T-helper 17 cell (primary cell): Measurements from ENCODE around the gene ADAMTS12. TPM values are rescaled to one million over a fixed set of nuclear protein-coding genes. Genes with fewer than 3 reads are reported as not detected.
A peak's percentile ranks its signal among the peaks of the same experiment; 100 is the strongest.
"Not testable (repeated sequence)": the region's sequence is repeated elsewhere in the genome, so short reads cannot be mapped to it uniquely, and the experiment has no call there.

Source experiments
- ATAC-seq: fragments of 150-1000 bp; cut with Tn5 transposase; 2 replicates; pipeline ENCODE4 v1.10.0; 2021; ENCODE audit warnings: mild to moderate bottlenecking, moderate library complexity
- DNase-seq, 3 donors: peaks; one replicate each; pipeline versions ENCODE4 v3.0.0 to v3.0.0-alpha.2; 2020 to 2021
- H3K9me3 ChIP-seq: one replicate; pipeline ENCODE4 v1.7.0; 2013; ENCODE audit warnings: low read length, mild to moderate bottlenecking; ENCODE audit not compliant: control insufficient read depth, poor library complexity, severe bottlenecking
- H3K27ac Mint-ChIP-seq: one replicate; pipeline ENCODE4 v1.8.0; 2022; ENCODE audit warnings: mild to moderate bottlenecking, moderate library complexity, mixed read lengths
- H3K27me3 Mint-ChIP-seq: one replicate; pipeline ENCODE4 v1.8.0; 2022; ENCODE audit warnings: mixed read lengths
- H3K36me3 Mint-ChIP-seq: one replicate; pipeline ENCODE4 v1.8.0; 2022; ENCODE audit warnings: low read depth, mixed read lengths
- H3K4me1 Mint-ChIP-seq: one replicate; pipeline ENCODE4 v1.8.0; 2022; ENCODE audit warnings: mild to moderate bottlenecking, mixed read lengths
- H3K4me3 Mint-ChIP-seq: one replicate; pipeline ENCODE4 v1.8.0; 2022; ENCODE audit warnings: mild to moderate bottlenecking, moderate library complexity, mixed read lengths
- total RNA-seq, 4 donors: library from RNA in 2 of 4; stranded (reverse) in 2 of 4; gene quantifications; one replicate each; pipeline ENCODE4 v1.2.3 and lab custom pipeline; 2022 to 2026

ADAMTS12 gene
- total RNA-seq, 2 donors from 2014 or later = not detected

GRCh38 chr5:33933723-33934169 lies 42.0 kb upstream of the ADAMTS12 start:
- Mint-ChIP-seq H3K4me3 (no peak overlapping the region), H3K27ac (no peak overlapping the region), H3K27me3 (peaks cover 69% of the 10 kb centered on the region), H3K4me1 (peaks cover 10% of the 10 kb centered on the region), H3K36me3 (peaks cover 6% of the 10 kb centered on the region)
- ATAC-seq = no peak
- H3K9me3 ChIP-seq = no peaks in the 10 kb centered on the region
- no peak for DNase-seq

GRCh38 chr5:33931136-33931535 lies 39.3 kb upstream of the ADAMTS12 start:
- Mint-ChIP-seq H3K4me1 (peaks cover 8% of the 10 kb centered on the region), H3K27ac (peak overlapping the region; percentile 60), H3K27me3 (peaks cover 56% of the 10 kb centered on the region), H3K4me3 (no peak overlapping the region), H3K36me3 (peaks cover 6% of the 10 kb centered on the region)
- ATAC-seq (no peak), DNase-seq (no peak)
- no peaks in the 10 kb centered on the region for H3K9me3 ChIP-seq

DNA sequence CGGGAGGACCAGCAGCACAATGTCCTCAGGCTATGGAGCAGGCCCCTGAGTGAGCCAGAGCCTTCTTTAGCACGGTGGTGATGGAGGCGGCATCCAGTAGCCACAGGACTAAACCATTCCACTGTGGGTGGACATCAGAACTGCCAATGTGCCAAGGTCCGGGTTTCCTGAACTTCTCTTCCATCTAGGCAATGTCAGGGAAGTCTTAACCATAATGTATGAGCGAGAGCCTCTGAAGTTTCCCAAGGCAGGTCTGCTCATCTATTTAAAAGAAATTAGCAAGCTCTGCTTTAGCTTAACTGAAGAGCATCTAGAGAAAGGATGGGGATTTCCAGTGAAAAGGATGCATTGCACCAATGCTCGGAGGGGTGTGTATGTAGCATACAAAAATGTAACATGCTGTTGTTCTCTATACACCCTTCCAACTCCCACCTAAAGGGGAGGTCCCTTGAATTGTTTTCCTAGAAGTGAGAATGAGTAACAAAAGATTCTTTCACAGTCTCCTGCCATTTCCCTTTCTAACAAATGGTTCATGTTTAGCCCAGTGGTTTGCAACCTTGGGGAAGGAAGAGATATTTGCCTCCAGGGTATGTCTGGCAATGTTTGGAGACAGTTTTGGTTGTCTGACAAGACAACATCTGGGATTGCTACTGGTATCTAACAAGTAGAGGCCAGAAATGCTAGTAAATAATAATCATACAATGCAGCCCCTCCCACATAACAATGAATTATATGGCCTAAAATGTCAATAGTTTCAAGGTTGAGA lies 38.3 kb upstream of the ADAMTS12 start:
- H3K36me3 Mint-ChIP-seq = peaks cover 6% of the 10 kb centered on the region
- H3K9me3 ChIP-seq = no peaks in the 10 kb centered on the region
- H3K4me3 Mint-ChIP-seq = no peak overlapping the region
- H3K27ac Mint-ChIP-seq = no peak overlapping the region
- no peak for ATAC-seq
- DNase-seq = no peak
- peaks cover 45% of the 10 kb centered on the region for H3K27me3 Mint-ChIP-seq
- peaks cover 4% of the 10 kb centered on the region for H3K4me1 Mint-ChIP-seq

- Mint-ChIP-seq H3K27ac (no peak overlapping the region), H3K36me3 (peaks cover 6% of the 10 kb centered on the region), H3K27me3 (peaks cover 37% of the 10 kb centered on the region), H3K4me1 (peaks cover 2% of the 10 kb centered on the region), H3K4me3 (no peak overlapping the region)
- H3K9me3 ChIP-seq = no peaks in the 10 kb centered on the region
- no peak for DNase-seq
- no peak for ATAC-seq
Observed at GRCh38 chr5:33928283-33928682, 36.5 kb upstream of the ADAMTS12 start.

DNA sequence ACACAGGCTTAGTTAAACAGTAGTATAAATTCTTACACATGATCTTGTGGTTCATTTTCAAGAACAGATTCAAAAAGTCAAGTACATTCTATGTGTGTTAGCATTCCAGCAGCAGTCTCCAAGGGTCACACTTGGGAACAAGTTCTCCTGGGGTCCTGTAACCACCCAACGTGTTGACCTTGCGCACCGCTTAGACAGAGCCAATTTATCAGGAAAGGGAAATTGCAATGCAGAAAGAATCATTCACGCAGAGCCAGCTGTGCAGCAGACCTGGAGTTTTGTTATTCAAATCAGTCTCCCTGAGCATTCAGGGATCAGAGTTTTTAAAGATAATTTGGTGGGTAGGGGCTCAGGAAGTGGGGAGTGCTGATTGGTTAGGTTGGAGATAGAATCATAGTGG lies 35.9 kb upstream of the ADAMTS12 start:
- DNase-seq (no peak), ATAC-seq (no peak)
- peaks cover 36% of the 10 kb centered on the region for H3K27me3 Mint-ChIP-seq
- no peak overlapping the region for H3K27ac Mint-ChIP-seq
- H3K4me3 Mint-ChIP-seq = no peak overlapping the region
- peaks cover 2% of the 10 kb centered on the region for H3K4me1 Mint-ChIP-seq
- peaks cover 8% of the 10 kb centered on the region for H3K36me3 Mint-ChIP-seq
- no peaks in the 10 kb centered on the region for H3K9me3 ChIP-seq

GRCh38 chr5:33925278-33925677 lies 33.5 kb upstream of the ADAMTS12 start:
- ATAC-seq (no peak), DNase-seq (no peak)
- Mint-ChIP-seq H3K27ac (no peak overlapping the region), H3K27me3 (peaks cover 27% of the 10 kb centered on the region), H3K4me1 (peaks cover 2% of the 10 kb centered on the region), H3K4me3 (no peak overlapping the region), H3K36me3 (peaks cover 2% of the 10 kb centered on the region)
- H3K9me3 ChIP-seq = no peaks in the 10 kb centered on the region

- Mint-ChIP-seq H3K36me3 (peaks cover 2% of the 10 kb centered on the region), H3K4me1 (no peaks in the 10 kb centered on the region), H3K4me3 (no peak overlapping the region), H3K27me3 (peaks cover 15% of the 10 kb centered on the region), H3K27ac (no peak overlapping the region)
- no peaks in the 10 kb centered on the region for H3K9me3 ChIP-seq
- DNase-seq (no peak), ATAC-seq (no peak)
Observed at GRCh38 chr5:33921002-33921401, 29.2 kb upstream of the ADAMTS12 start.

DNA sequence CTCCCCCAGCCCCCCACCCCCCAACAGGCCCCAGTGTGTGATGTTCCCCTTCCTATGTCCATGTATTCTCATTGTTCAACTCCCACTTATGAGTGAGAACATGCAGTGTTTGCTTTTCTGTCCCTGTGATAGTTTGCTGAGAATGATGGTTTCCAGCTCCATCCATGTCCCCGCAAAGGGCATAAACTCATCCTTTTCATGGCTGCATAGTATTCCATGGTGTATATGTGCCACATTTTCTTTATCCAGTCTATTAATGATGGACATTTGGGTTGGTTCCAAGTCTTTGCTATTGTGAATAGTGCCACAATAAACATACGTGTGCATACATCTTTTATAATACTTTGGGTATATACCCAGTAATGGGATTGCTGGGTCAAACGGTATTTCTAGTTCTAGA lies 23.1 kb upstream of the ADAMTS12 start:
- H3K36me3 Mint-ChIP-seq, H3K4me3 Mint-ChIP-seq, H3K4me1 Mint-ChIP-seq, H3K9me3 ChIP-seq, H3K27me3 Mint-ChIP-seq, ATAC-seq, DNase-seq, H3K27ac Mint-ChIP-seq: not testable (repeated sequence)

- not testable (repeated sequence) for H3K4me1 Mint-ChIP-seq, H3K4me3 Mint-ChIP-seq, H3K9me3 ChIP-seq, ATAC-seq, DNase-seq, H3K27me3 Mint-ChIP-seq, H3K36me3 Mint-ChIP-seq, H3K27ac Mint-ChIP-seq
Observed at GRCh38 chr5:33906248-33906647, 14.5 kb upstream of the ADAMTS12 start.

- Mint-ChIP-seq H3K27ac (no peak overlapping the region), H3K4me3 (no peak overlapping the region), H3K4me1 (no peaks in the 10 kb centered on the region), H3K27me3 (no peaks in the 10 kb centered on the region), H3K36me3 (peaks cover 2% of the 10 kb centered on the region)
- ATAC-seq (no peak), DNase-seq (no peak)
- H3K9me3 ChIP-seq = no peaks in the 10 kb centered on the region
Observed at GRCh38 chr5:33905381-33905780, 13.6 kb upstream of the ADAMTS12 start.

GRCh38 chr5:33903118-33903517 lies 11.3 kb upstream of the ADAMTS12 start:
- Mint-ChIP-seq H3K4me3 (no peak overlapping the region), H3K27me3 (no peaks in the 10 kb centered on the region), H3K36me3 (peaks cover 2% of the 10 kb centered on the region), H3K4me1 (no peaks in the 10 kb centered on the region), H3K27ac (no peak overlapping the region)
- no peaks in the 10 kb centered on the region for H3K9me3 ChIP-seq
- ATAC-seq (no peak), DNase-seq (no peak)

- Mint-ChIP-seq H3K27me3 (no peaks in the 10 kb centered on the region), H3K4me1 (no peaks in the 10 kb centered on the region), H3K36me3 (peaks cover 2% of the 10 kb centered on the region), H3K27ac (no peak overlapping the region), H3K4me3 (no peak overlapping the region)
- ATAC-seq = no peak
- H3K9me3 ChIP-seq = no peaks in the 10 kb centered on the region
- DNase-seq = no peak
Observed at GRCh38 chr5:33901156-33901555, 9.4 kb upstream of the ADAMTS12 start.

DNA sequence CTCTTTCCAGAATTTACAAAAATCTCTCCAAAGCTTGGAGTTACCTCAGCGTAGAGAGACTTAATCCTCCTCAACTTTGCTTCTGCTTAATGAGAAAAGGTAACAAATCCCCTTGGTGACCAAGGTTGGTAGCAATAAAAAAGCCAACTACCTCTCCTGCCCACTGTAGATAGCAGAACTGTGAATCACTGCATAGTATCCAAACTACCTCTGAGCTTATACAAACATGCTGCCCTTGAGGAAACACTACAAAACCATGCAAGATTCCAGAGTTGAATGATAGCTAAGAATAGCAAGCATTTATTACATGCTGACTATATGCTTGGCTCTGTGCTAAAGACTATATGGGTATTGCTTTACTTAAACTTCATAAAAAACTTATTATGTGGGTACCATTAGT lies 2.8 kb upstream of the ADAMTS12 start:
- no peak overlapping the region for H3K4me3 Mint-ChIP-seq
- H3K4me1 Mint-ChIP-seq = peaks cover 3% of the 10 kb centered on the region
- H3K36me3 Mint-ChIP-seq = peaks cover 2% of the 10 kb centered on the region
- H3K27me3 Mint-ChIP-seq = peaks cover 30% of the 10 kb centered on the region
- no peaks in the 10 kb centered on the region for H3K9me3 ChIP-seq
- H3K27ac Mint-ChIP-seq = no peak overlapping the region
- DNase-seq (no peak), ATAC-seq (no peak)

DNA sequence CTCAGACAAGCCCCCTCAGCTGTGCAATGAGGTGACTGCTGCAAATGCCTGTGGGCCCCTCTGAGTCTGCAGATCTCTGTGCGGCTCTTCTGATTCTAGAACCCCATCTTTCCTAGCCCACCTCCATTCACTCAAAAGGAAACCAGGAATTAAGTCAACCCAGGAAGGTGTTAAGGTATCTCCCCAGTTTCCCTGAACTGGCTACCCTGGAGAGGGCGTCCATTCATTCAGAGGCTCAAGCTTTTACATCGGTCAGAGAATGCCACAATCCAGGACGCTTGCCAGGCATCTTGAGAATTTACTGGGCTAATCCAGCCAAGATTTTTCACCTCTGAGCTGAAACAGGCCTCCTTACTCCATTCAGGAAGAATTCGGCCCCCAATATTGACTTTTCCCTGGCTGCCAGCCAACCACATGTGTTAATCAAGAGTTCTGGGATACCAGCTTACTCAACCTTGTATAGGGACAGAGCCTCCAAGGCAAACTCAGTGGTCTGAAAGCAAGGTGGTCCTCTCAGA lies 889 bp upstream of the ADAMTS12 start:
- H3K4me1 Mint-ChIP-seq = peaks cover 3% of the 10 kb centered on the region
- no peaks in the 10 kb centered on the region for H3K9me3 ChIP-seq
- DNase-seq = no peak
- H3K36me3 Mint-ChIP-seq = peaks cover 2% of the 10 kb centered on the region
- H3K4me3 Mint-ChIP-seq = peak overlapping the region; percentile 19
- ATAC-seq = no peak
- H3K27ac Mint-ChIP-seq = no peak overlapping the region
- H3K27me3 Mint-ChIP-seq = peaks cover 41% of the 10 kb centered on the region
